ENCODE results near the gene KLK7.

GRCh38 chr19:51009061-51009891 is 25.6 kb upstream of the KLK7 start:
- TF ChIP-seq AR (CRISPR knock-in tag; IDR thresholded peaks at IDR 0.05) (no peak), ETV6 (CRISPR knock-in tag; IDR thresholded peaks at IDR 0.05) (no peak), TP53 (CRISPR knock-in tag; IDR thresholded peaks at IDR 0.05) (no peak)

All from WTC11 (cell line).